ENCODE measurements around the gene SREBF1. TPM values are rescaled to one million over a fixed set of nuclear protein-coding genes. Genes with fewer than 3 reads are reported as not detected.
A peak's percentile ranks its signal among the peaks of the same experiment; 100 is the strongest.

SREBF1 gene
- total RNA-seq, 2 experiments from 2014 or later, result 103 to 116 TPM

GRCh38 chr17:17820046-17820445, 16.7 kb downstream of the SREBF1 start:
- Mint-ChIP-seq H3K4me1 (ENCODE audit: low read depth) (peaks cover 63% of the 10 kb centered on the region), H3K27me3 (no peaks in the 10 kb centered on the region), H3K36me3 (ENCODE audit: low read depth) (peaks cover 57% of the 10 kb centered on the region), H3K4me3 (peak overlapping the region; percentile 25), H3K9me3 (no peaks in the 10 kb centered on the region), H3K27ac (peak overlapping the region; percentile 84)
- DNase-seq (no peak), ATAC-seq (no peak)
- CTCF ChIA-PET, result interaction anchor here (1.1 to 2.5 kb wide), 13 partner anchors 7 to 218 kb away, joined by 3 to 11 read pairs (median 5); partner anchors contain the start of gene SREBF1
- POLR2A ChIA-PET, result interaction anchor here (0.6 to 22.2 kb wide), 8 partner anchors 8 to 138 kb away, joined by 3 to 617 read pairs (median 3); partner anchors contain the start of gene SREBF1
- no peak for TF ChIP-seq CTCF (IDR thresholded peaks at IDR 0.05)
- intact Hi-C loops (cut with micrococcal nuclease), result no loop called here

- POLR2A ChIA-PET, result interaction anchor here (1.4 to 22.2 kb wide), 4 partner anchors 8 to 34 kb away, joined by 3 to 617 read pairs (median 146); partner anchors contain the start of gene SREBF1
- Mint-ChIP-seq H3K4me1 (ENCODE audit: low read depth) (peaks cover 58% of the 10 kb centered on the region), H3K4me3 (peak overlapping the region; percentile 25), H3K9me3 (no peaks in the 10 kb centered on the region), H3K27ac (peak overlapping the region; percentile 84), H3K27me3 (no peaks in the 10 kb centered on the region), H3K36me3 (ENCODE audit: low read depth) (peaks cover 57% of the 10 kb centered on the region)
- intact Hi-C loops (cut with micrococcal nuclease), result loop anchor here (5.0 kb wide), 1 partner anchor 33 kb away; no protein-coding TSS in a partner anchor
- TF ChIP-seq CTCF (IDR thresholded peaks at IDR 0.05), result no peak
- ATAC-seq (peak; percentile 71), DNase-seq (peak; percentile 97)
- CTCF ChIA-PET, result interaction anchor here (1.1 to 2.0 kb wide), 9 partner anchors 11 to 218 kb away, joined by 3 to 11 read pairs (median 4); partner anchors contain the start of gene SREBF1
These were observed 17.2 kb downstream of the SREBF1 start for GRCh38 chr17:17819561-17819995.

GRCh38 chr17:17819111-17819510, 17.7 kb downstream of the SREBF1 start:
- CTCF ChIA-PET, result no interaction called here
- H3K9me3 Mint-ChIP-seq, result no peaks in the 10 kb centered on the region
- ATAC-seq, result no peak
- POLR2A ChIA-PET, result interaction anchor here (1.0 to 22.2 kb wide), 4 partner anchors 10 to 30 kb away, joined by 3 to 617 read pairs (median 141); partner anchors contain the start of gene SREBF1
- H3K4me1 Mint-ChIP-seq (ENCODE audit: low read depth), result peaks cover 53% of the 10 kb centered on the region
- no peak overlapping the region for H3K27ac Mint-ChIP-seq
- H3K27me3 Mint-ChIP-seq, result no peaks in the 10 kb centered on the region
- intact Hi-C loops (cut with micrococcal nuclease), result loop anchor here (5.0 kb wide), 1 partner anchor 33 kb away; no protein-coding TSS in a partner anchor
- peaks cover 57% of the 10 kb centered on the region for H3K36me3 Mint-ChIP-seq (ENCODE audit: low read depth)
- DNase-seq, result no peak
- no peak for TF ChIP-seq CTCF (IDR thresholded peaks at IDR 0.05)
- H3K4me3 Mint-ChIP-seq, result no peak overlapping the region

GRCh38 chr17:17818088-17818526, 18.7 kb downstream of the SREBF1 start:
- H3K9me3 Mint-ChIP-seq, result no peaks in the 10 kb centered on the region
- ChIA-PET POLR2A (interaction anchor here (0.9 to 22.2 kb wide), 6 partner anchors 9 to 136 kb away, joined by 3 to 617 read pairs (median 6); partner anchors contain the start of gene SREBF1), CTCF (interaction anchor here (1.0 kb wide), 1 partner anchor 42 kb away, joined by 5 read pairs; no protein-coding TSS in a partner anchor)
- H3K4me3 Mint-ChIP-seq, result no peak overlapping the region
- ATAC-seq (no peak), DNase-seq (no peak)
- no peak for TF ChIP-seq CTCF (IDR thresholded peaks at IDR 0.05)
- peaks cover 58% of the 10 kb centered on the region for H3K36me3 Mint-ChIP-seq (ENCODE audit: low read depth)
- intact Hi-C loops (cut with micrococcal nuclease), result loop anchor here (5.0 kb wide), 1 partner anchor 34 kb away; no protein-coding TSS in a partner anchor
- H3K27me3 Mint-ChIP-seq, result no peaks in the 10 kb centered on the region
- peaks cover 48% of the 10 kb centered on the region for H3K4me1 Mint-ChIP-seq (ENCODE audit: low read depth)
- no peak overlapping the region for H3K27ac Mint-ChIP-seq

- CTCF ChIA-PET, result no interaction called here
These were observed 19.2 kb downstream of the SREBF1 start for GRCh38 chr17:17817552-17817947.

More at GRCh38 chr17:17817552-17817947, 19.2 kb downstream of the SREBF1 start:
- ATAC-seq (no peak), DNase-seq (no peak)
- Mint-ChIP-seq H3K27me3 (no peaks in the 10 kb centered on the region), H3K4me3 (no peak overlapping the region), H3K27ac (no peak overlapping the region), H3K4me1 (ENCODE audit: low read depth) (peaks cover 46% of the 10 kb centered on the region), H3K36me3 (ENCODE audit: low read depth) (peaks cover 61% of the 10 kb centered on the region), H3K9me3 (no peaks in the 10 kb centered on the region)
- intact Hi-C loops (cut with micrococcal nuclease), result loop anchor here (5.0 kb wide), 1 partner anchor 35 kb away; no protein-coding TSS in a partner anchor
- no peak for TF ChIP-seq CTCF (IDR thresholded peaks at IDR 0.05)
- POLR2A ChIA-PET, result interaction anchor here (0.9 to 22.2 kb wide), 5 partner anchors 8 to 145 kb away, joined by 3 to 617 read pairs (median 10); partner anchors contain the start of gene SREBF1
